IPS DF 4.7 (cell line): ENCODE measurements around the gene KRTAP10-4.
"Not testable (repeated sequence)": the region's sequence is repeated elsewhere in the genome, so short reads cannot be mapped to it uniquely, and the experiment has no call there.

ENCODE experiments used
- DNase-seq: peaks from one replicate; pipeline ENCODE4 v3.0.0-alpha.2; 2013; ENCODE audit warnings: low spot score; ENCODE audit errors: extremely low read depth

The KRTAP10-4 gene

GRCh38 chr21:44579056-44579832 is 5.7 kb downstream of the KRTAP10-4 start:
- DNase-seq: no peak

DNA sequence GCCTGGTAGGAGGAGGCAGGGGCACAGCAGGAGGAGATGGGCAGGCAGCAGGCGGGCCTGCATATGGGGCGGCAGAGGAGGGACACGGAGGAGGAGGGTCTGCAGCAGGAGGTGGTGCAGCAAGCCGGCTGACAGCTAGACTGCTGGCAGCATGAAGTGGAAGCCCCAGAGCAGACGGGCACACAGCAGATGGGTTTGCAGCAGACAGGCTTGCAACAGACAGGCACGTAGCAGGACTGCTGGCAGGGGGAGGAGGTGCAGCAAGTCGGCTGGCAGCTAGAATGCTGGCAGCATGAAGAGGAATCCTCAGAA is 6.3 kb downstream of the KRTAP10-4 start:
- no peak for DNase-seq

DNA sequence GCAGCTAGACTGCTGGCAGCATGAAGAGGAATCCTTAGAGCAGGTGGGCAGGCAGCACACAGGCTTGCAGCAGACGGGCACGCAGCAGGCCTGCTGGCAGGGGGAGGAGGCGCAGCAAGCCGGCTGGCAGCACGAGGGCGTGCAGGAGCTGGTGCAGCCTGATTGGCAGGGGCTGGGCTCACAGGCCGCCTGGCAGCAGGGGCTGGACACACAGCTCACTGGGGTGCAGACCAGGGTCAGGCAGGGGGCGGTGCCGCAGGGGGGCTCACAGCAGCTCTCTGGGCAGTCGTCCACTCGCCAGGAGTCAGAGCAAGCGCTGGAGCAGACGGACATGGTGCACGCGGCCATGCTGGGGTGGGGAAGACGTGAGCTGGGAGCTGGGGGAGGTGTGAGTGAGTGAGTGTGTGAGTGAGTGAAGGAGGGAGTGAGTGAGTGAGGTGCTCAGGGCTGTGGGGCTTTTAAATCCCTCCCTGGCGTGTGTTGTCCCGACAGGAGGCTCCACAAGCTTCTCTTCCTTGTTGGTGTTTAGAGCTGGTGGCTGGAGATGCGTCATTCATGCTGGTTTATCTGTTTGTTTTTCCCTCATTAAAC is 6.8 kb downstream of the KRTAP10-4 start, which contains the start of gene KRTAP10-5:
TSS of gene KRTAP10-5 (minus strand) at position 374 of the 591 bp plus-strand sequence. CDS start at position 348, 26 bp downstream.
- DNase-seq: not testable (repeated sequence)

DNA sequence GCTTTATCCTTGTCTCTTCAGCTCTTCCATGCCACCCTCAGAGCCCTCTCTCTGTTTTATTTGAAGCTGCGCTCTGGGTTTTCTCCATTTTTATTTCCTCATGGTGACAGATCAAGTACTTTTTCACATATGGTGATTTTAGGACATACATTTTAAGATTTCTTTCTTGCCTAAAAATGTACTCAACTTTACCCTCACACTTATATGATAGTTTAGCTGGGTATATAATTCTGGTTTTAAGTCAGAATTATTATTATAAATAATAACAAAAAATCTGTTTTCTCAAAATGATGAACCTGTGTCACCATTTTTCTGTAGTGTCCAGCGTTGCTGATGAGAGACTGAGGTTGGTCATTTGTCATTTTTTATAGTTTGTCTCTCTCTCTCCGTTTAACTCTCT is 7.6 kb downstream of the KRTAP10-4 start:
- DNase-seq: no peak

GRCh38 chr21:44582055-44582454 is 8.5 kb downstream of the KRTAP10-4 start:
- no peak for DNase-seq

DNA sequence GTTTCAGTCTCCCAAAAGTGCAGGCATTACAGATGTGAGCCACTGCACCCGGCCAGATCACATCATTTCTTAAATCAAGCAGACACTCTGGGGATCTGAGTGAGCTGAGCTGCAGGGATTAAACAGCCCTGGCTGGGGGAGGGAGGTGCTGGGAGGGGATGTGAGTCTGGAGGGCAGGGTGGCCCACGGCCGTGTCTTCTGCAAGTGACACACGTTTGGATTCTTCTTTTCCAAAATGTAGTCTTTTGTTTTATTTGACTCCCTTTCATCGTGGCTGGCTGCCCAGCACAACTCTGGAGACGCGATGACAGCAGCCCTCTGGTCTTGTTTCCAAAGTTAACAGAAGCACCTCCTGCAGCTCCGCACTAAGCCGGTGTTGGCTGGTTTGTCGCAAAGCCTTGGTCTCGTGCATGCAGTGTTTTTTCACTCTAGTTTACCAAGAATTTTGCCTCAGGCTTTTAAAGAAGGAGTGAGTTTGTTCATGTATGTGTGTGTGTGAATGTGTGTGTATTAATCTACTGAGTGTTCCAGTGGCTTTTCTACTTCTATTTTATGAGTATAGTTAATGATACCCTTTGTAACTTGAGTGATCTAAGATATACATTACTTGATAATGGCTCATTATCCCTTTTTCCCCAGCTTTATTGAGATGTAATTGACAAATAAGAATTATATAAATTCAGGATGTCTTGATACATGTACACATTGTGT is 9.7 kb downstream of the KRTAP10-4 start:
- DNase-seq: no peak

- DNase-seq: no peak
Measured at GRCh38 chr21:44583800-44584147, 10.2 kb downstream of the KRTAP10-4 start.

- no peak for DNase-seq
Measured at GRCh38 chr21:44585892-44586291, 12.4 kb downstream of the KRTAP10-4 start.

DNA sequence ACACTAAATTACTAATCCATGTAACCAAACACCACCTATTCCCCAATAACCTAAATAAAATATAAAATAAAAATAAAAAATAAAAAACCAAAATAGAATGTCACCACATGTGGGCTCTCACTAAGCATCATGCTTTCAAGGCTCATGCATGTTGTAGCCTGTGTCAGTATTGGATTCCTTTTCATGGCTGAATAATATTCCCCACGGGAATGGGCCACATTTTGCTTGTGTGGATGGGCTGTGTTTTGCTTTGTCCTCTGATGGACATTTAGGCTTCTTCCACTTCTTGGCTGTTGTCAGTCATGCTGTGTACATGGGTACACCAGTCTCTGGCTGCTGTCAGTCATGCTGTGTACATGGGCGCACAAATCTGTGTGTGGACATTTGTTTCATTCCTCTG is 15.6 kb downstream of the KRTAP10-4 start:
- no peak for DNase-seq

DNA sequence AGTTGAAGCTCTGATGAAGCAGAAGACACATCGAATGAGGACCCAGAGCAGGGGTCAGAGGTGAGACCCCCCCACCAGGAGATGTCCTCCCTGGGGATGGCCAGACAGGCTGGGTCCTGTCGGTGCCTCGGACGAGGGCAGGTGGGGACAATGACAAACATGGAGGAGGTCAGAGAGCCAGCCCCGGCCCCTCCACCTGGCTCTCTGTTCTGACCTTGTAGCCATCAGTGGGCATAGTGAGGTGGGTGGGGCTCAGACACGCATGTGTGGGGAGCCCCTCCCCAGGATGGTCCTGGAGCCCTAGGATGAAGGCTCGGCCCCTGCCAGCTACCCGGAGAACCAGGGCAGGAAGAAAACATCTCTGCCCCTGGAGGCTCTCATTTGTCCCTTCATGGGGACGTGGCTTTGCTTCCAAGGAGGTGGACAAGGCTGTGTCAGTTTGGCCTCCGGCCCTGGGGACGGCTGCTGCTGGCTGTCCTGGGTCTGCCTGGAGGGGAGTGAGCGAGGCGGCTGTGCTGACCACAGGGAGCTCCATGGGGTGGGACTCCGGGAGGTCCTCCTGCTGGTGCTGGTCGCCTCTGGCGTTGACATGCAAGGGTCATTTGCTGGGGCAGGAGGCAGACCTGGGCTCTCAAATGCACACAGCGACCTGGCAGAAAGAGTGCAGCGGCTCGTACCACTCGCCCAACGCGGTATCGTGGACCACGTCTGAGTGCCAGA is 16.2 kb downstream of the KRTAP10-4 start:
- no peak for DNase-seq

DNA sequence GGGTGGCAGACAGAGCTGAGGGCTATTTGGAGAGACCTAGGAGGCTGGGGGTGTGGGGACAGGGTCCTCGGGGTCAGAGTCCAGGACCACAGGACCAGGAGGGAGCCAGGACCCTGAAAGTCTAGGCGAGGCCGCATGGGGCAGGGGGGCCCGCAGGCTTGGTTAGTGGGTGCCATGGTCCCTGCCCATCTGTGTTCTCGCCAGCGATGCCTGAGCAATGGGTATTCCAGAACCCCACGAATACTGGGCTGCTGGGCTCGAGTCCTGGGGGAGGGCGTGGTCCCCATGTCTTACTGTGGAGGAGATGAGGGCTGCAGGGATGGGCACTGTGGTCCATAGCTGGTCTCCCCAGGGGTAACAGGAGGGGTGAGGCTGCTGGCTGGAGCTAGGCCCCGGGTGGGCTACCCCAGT is 16.8 kb downstream of the KRTAP10-4 start:
- no peak for DNase-seq

GRCh38 chr21:44590897-44591800 is 17.6 kb downstream of the KRTAP10-4 start:
- not testable (repeated sequence) for DNase-seq

GRCh38 chr21:44591801-44592130 is 18.2 kb downstream of the KRTAP10-4 start:
- DNase-seq: not testable (repeated sequence)

DNA sequence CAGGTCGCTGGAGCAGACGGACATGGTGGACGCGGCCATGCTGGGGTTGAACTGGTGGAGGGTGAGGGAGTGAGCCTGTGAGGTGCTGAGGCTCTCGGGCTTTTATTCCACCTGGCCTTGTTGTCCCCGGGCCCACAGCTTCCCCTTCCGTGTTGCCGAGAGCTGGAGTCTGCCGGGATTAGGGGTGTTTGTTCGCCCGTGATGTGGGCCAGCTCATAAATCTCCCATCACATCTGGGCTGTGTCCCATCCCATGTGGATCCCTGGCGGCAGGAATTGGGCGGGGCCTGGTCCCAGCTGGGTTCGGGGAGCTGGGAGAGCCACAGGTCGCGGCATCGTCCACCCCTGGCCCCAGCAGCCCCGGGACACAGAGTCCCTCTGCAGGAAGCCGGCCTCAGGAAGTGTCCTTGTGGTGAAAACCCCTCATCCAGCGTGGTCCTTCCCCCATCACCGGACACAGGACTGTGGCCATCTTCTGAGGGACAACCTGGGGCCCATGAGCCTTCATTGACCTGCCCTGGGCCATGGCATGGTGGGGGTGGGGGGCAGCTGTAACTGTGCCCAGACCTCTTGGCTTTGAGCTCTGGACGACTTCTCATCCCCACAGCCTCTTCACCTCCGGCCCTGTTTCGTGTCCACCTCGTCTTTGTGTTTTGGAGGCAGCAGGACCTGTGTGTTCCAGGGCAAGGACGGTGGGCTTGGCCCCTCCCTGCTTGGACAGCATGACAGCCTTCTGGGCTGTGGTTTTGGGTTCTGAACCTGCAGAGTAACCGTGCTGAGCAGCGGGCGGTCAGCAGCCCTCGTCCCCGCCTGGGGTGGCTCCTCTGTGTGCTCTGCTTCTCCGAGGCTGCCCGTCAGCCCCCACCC is 19.1 kb downstream of the KRTAP10-4 start, which contains the start of gene KRTAP10-6:
TSS of gene KRTAP10-6 (minus strand) at position 60 of the 866 bp plus-strand sequence. CDS start at position 39, 21 bp downstream.
- no peak for DNase-seq

- DNase-seq: no peak
Measured at GRCh38 chr21:44593598-44594405, 20.3 kb downstream of the KRTAP10-4 start.

DNA sequence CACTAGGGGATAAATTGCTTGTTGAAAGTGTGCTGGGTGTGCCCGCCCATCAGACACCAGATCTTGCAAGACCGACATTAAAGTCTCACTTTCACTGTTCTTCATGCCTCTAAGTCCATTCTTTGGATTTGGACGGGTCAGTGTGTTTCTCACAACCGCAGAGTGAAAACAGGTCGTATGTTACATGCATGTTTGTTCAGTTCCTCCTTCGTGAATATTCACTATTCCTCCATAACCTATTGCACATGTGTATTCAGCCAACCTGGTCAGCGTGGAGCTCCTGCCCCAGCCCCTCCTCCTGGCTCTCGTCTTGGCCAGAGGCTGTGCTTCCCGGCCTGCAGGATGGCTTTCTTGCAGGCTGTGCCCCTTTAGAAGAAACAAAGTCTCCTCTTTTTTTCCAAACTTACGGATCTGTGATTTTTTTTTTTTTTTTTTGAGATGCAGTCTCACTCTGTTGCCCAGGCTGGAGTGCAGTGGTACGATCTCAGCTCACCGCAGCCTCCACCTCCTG is 20.9 kb downstream of the KRTAP10-4 start:
- no peak for DNase-seq

DNA sequence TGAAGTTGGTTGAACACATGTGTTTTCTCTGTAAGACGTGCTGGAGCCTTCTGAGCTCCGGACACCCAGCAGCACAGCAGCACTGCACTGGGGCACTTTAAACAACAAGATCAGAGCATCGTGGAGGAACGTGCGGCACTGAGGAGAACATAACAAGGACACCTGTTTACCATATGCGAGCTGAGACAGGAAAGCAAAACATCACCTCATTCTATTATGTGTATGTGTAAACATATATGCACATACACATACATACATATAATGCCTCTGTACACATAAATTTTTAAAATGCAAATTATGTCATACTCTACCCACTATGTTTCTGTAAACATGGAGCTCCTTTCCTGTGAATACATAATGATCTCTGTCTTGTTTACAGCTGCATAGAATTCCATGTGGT is 22.0 kb downstream of the KRTAP10-4 start:
- no peak for DNase-seq

DNA sequence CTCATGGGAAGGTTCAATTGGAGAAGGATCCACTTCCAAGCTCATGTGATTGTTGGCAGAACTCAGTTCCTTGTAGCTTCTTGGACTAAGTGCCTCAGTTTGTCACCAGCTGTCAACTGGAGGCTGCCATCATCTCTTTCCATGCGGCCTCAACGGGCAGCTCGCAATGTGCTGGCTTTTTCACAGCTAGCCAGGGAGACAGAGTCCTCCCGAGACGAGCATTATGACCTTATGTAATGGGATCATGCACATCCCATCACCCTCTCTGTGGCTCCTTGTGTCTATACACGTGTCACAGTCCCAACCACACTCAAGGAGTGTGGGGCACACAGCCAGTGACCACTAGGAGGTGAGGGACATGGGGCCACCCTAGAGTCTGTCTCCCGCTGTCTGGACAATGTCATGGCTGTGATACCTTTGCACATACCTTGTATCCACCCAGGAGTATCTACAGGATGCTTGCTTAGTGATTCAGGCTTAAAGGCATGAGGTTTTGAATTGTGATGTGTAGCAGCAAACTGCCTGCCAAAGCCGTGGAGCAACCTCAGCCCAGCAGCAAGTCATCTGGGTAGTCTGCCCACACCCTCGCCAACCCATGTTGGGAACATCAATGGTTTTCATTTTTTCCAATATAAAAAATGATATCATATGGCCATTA is 22.7 kb downstream of the KRTAP10-4 start:
- DNase-seq: no peak
